ENCODE results near the gene TMPRSS4. TPM values are rescaled to one million over a fixed set of nuclear protein-coding genes. Genes with fewer than 3 reads are reported as not detected.

TMPRSS4 gene
- total and polyA plus RNA-seq, 9 of the 15 experiments (the other 6 are each of a cell fraction or from before 2014, with no cell fraction given): 4.0 to 10.0 (median 5.6) TPM

DNA sequence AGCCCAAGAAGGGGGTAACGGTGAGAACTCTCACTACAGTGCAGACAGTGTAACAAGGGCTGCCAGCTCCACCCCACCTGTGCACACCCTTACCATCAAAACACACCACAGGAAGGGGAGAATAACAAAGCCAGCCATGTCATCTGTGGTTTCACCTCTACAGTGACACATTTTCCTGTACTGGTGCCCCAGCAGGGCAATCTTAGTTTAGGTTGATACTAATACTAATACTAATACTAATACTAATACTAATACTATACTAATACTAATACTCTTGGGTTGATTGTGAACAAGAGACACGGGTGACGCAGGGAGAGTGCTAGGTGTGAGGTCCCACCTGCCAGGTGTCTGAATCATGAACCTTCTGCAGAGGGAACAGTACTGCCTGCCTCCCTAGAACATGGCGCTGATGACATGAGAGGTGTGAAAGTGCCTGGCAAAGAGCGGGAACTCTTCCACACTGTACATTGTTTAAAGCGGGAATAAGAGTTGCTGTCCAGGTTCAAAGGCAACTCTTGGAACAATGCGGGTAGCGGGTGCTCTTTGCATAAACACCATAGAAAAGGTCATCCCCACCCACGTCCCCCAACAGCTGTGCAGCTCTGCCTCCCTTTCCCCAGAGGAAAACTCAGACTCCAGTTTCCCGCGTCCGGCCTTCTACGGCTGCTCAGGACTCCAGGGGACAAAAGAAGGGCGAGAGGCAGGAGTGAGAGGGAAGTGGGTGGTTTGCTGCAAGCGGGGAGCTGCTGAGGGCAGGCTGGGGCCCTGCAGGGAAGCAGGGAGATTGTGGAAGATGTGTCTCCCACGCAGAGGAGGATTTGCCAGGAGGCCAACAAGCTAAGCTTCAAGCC, 25.0 kb upstream of the TMPRSS4 start (continued):
- TF ChIP-seq NFIC (IDR thresholded peaks at IDR 0.05) (no peak), PTTG1 (tag; IDR thresholded peaks at IDR 0.05; ENCODE audit: low read depth) (no peak), E2F6 (IDR thresholded peaks at IDR 0.05; ENCODE audit: borderline replicate concordance in 1 of 2, extremely low read depth in 1 of 2, insufficient read depth in 1 of 2, insufficient read length in 1 of 2, low read depth in 1 of 2, low read length in 1 of 2, poor library complexity in 1 of 2, severe bottlenecking in 1 of 2) (peak; percentile 77 to 81), ZKSCAN8 (CRISPR knock-in tag; IDR thresholded peaks at IDR 0.05) (no peak), ZNF785 (CRISPR knock-in tag; IDR thresholded peaks at IDR 0.05) (no peak), ZKSCAN1 (IDR thresholded peaks at IDR 0.05; ENCODE audit: low read depth, low read length) (no peak), DACH1 (IDR thresholded peaks at IDR 0.05; ENCODE audit: partially characterized antibody) (peak; percentile 96), ARID2 (IDR thresholded peaks at IDR 0.05) (no peak), ZZZ3 (IDR thresholded peaks at IDR 0.05) (no peak), FOXK1 (CRISPR knock-in tag; IDR thresholded peaks at IDR 0.05; ENCODE audit: borderline replicate concordance) (0 out of 2 replicates have a peak, but pooled peaks have one; percentile 55), CTCF (IDR thresholded peaks at IDR 0.05 in 2 of 3, conservative IDR thresholded peaks at IDR 0.05 in 1 of 3; ENCODE audit: insufficient read depth in 2 of 3, low read depth in 1 of 3, low read length in 3 of 3) (no peak), STAG1 (CRISPR knock-in tag; IDR thresholded peaks at IDR 0.05; ENCODE audit: borderline replicate concordance) (no peak), ZNF280B (CRISPR knock-in tag; IDR thresholded peaks at IDR 0.05) (no peak), ZNF77 (CRISPR knock-in tag; IDR thresholded peaks at IDR 0.05) (no peak), ESRRA (IDR thresholded peaks at IDR 0.05; ENCODE audit: borderline replicate concordance, low read depth) (no peak), ZNF224 (CRISPR knock-in tag; IDR thresholded peaks at IDR 0.05) (0 out of 2 replicates have a peak, but pooled peaks have one; percentile 55), TRIM28 (IDR thresholded peaks at IDR 0.05) (no peak), ZNF644 (tag; IDR thresholded peaks at IDR 0.05; ENCODE audit: low read depth) (no peak), FOXP1 (CRISPR knock-in tag; IDR thresholded peaks at IDR 0.05) (no peak), POLR3A (IDR thresholded peaks at IDR 0.05; ENCODE audit: borderline replicate concordance, extremely low read depth, insufficient read depth, insufficient read length) (no peak), KAT7 (CRISPR knock-in tag; IDR thresholded peaks at IDR 0.05; ENCODE audit: borderline replicate concordance) (no peak), ZNF232 (CRISPR knock-in tag; IDR thresholded peaks at IDR 0.05) (0 out of 2 replicates have a peak, but pooled peaks have one; percentile 58)
- TF ChIP-seq, protein P1, sequence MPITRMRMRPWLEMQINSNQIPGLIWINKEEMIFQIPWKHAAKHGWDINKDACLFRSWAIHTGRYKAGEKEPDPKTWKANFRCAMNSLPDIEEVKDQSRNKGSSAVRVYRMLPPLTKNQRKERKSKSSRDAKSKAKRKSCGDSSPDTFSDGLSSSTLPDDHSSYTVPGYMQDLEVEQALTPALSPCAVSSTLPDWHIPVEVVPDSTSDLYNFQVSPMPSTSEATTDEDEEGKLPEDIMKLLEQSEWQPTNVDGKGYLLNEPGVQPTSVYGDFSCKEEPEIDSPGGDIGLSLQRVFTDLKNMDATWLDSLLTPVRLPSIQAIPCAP (CRISPR knock-in tag; IDR thresholded peaks at IDR 0.05; ENCODE audit: borderline replicate concordance): no peak
